Measurements from ENCODE around the gene PIP4K2C. TPM values are rescaled to one million over a fixed set of nuclear protein-coding genes. Genes with fewer than 3 reads are reported as not detected.

PIP4K2C gene
- polyA plus RNA-seq, 2 of the 4 experiments (the other 2 are of a cell fraction), result 35.3 to 62.9 TPM

GRCh38 chr12:57600395-57600794 lies 9.4 kb downstream of the PIP4K2C start:
- no peak for DNase-seq (ENCODE audit: low read depth in 1 of 2, low spot score in 1 of 2)
- no peak for ATAC-seq
- no peak overlapping the region for H3K4me3 ChIP-seq
- H3K4me1 ChIP-seq, result peaks cover 11% of the 10 kb centered on the region; the same call in 2 of the 3 replicates
- H3K4me2 ChIP-seq, result no peak overlapping the region
- no peak overlapping the region for H3K27ac ChIP-seq
- 73% methylated on average over 2 of the region's 2 CpGs for WGBS (ENCODE audit: missing lambda C conversion rate)
- no peak for FAIRE-seq
- H3K9me3 ChIP-seq, result no peaks in the 10 kb centered on the region
- ChIA-PET POLR2A (interaction anchor here (0.9 kb wide), 1 partner anchor 9 kb away, joined by 3 read pairs; the partner anchor contains the start of gene PIP4K2C), CTCF (interaction anchor here (0.7 to 4.3 kb wide), 9 partner anchors 9 to 38 kb away, joined by 3 to 43 read pairs (median 4); partner anchors contain the start of gene B4GALNT1)
- TF ChIP-seq FOSL2 (IDR thresholded peaks at IDR 0.05) (no peak), FOSL2 (CRISPR knock-in tag; IDR thresholded peaks at IDR 0.05) (no peak), CBX8 (IDR thresholded peaks at IDR 0.05) (no peak), RAD21 (conservative IDR thresholded peaks at IDR 0.05 in 1 of 2, IDR thresholded peaks at IDR 0.05 in 1 of 2) (no peak), JUNB (IDR thresholded peaks at IDR 0.05) (no peak), KDM1A (IDR thresholded peaks at IDR 0.05; ENCODE audit: low read depth) (no peak), BCL3 (IDR thresholded peaks at IDR 0.05) (no peak), USF2 (IDR thresholded peaks at IDR 0.05) (no peak), ESRRA (IDR thresholded peaks at IDR 0.05; ENCODE audit: borderline replicate concordance, low read length) (no peak), ELK1 (IDR thresholded peaks at IDR 0.05; ENCODE audit: low read depth, low read length) (no peak), ZC3H11A (IDR thresholded peaks at IDR 0.05) (no peak)

GRCh38 chr12:57602544-57602943 lies 11.6 kb downstream of the PIP4K2C start:
- Histone ChIP-seq H3K27ac (no peak overlapping the region), H3K4me2 (no peak overlapping the region), H3K4me3 (no peak overlapping the region), H3K9me3 (no peaks in the 10 kb centered on the region), H3K4me1 (peaks cover 13% of the 10 kb centered on the region; the same call in 2 of the 3 replicates)
- DNase-seq (ENCODE audit: low read depth in 1 of 2, low spot score in 1 of 2) (no peak), ATAC-seq (no peak), FAIRE-seq (no peak)
- ChIA-PET POLR2A (no interaction called here), CTCF (interaction anchor here (1.9 to 20.9 kb wide), 2 partner anchors 11 to 21 kb away, joined by 8 to 336 read pairs; partner anchors contain the start of gene PIP4K2C)
- no peak for TF ChIP-seq POLR2A (IDR thresholded peaks at IDR 0.05; ENCODE audit: low read length)
- no peak for TF ChIP-seq FOSB (CRISPR knock-in tag; IDR thresholded peaks at IDR 0.05)
- TF ChIP-seq JUNB (IDR thresholded peaks at IDR 0.05), result no peak

GRCh38 chr12:57603324-57603723 lies 12.3 kb downstream of the PIP4K2C start:
- FAIRE-seq (no peak), ATAC-seq (no peak), DNase-seq (ENCODE audit: low read depth in 1 of 2, low spot score in 1 of 2) (no peak)
- TF ChIP-seq ESRRA (IDR thresholded peaks at IDR 0.05; ENCODE audit: borderline replicate concordance, low read length) (no peak), HOXA7 (CRISPR knock-in tag; IDR thresholded peaks at IDR 0.05) (no peak), TP53 (CRISPR knock-in tag; IDR thresholded peaks at IDR 0.05) (no peak), HEYL (CRISPR knock-in tag; IDR thresholded peaks at IDR 0.05) (no peak), BCL3 (IDR thresholded peaks at IDR 0.05) (no peak)
- WGBS (ENCODE audit: missing lambda C conversion rate), result 88% methylated on average over 2 of the region's 2 CpGs
- POLR2A ChIA-PET, result interaction anchor here (0.7 kb wide), 1 partner anchor 12 kb away, joined by 3 read pairs; no protein-coding TSS in a partner anchor
- Histone ChIP-seq H3K4me3 (no peak overlapping the region), H3K27ac (no peak overlapping the region), H3K4me1 (peaks cover 13% of the 10 kb centered on the region; the same call in 2 of the 3 replicates), H3K9me3 (no peaks in the 10 kb centered on the region), H3K4me2 (no peak overlapping the region)
- CTCF ChIA-PET, result interaction anchor here (0.9 to 20.9 kb wide), 3 partner anchors 11 to 28 kb away, joined by 3 to 336 read pairs (median 8); partner anchors contain the start of gene PIP4K2C

Measured in A549 (cell line).